WTC11 (cell line): ENCODE data around the gene PLA2G4F. TPM values are rescaled to one million over a fixed set of nuclear protein-coding genes. Genes with fewer than 3 reads are reported as not detected.

ENCODE experiments used
- ATAC-seq: fragments of 200-7000 bp; cut with Tn5 transposase; 2 replicates; pipeline ENCODE4 v1.10.0; 2021; ENCODE audit warnings: mild to moderate bottlenecking, moderate library complexity
- CTCF ChIA-PET: fragments of 300-600 bp; sonication (Branson Sonifier 250); formaldehyde crosslinking; loops from one replicate; lab custom pipeline; 2021; ENCODE audit warnings: antibody characterized with exemption; lab: Charles Lee
- POLR2A ChIA-PET: fragments of 350-600 bp; sonication (Branson Sonifier 250); formaldehyde crosslinking; loops from one replicate; lab custom pipeline; 2021; ENCODE audit warnings: antibody characterized with exemption; lab: Charles Lee
- DNase-seq: peaks from one replicate; pipeline ENCODE4 v3.0.0; 2021; ENCODE audit warnings: low spot score
- H3K27ac Mint-ChIP-seq: 2 replicates; pipeline ENCODE4 v1.8.0; 2021; ENCODE audit warnings: mixed read lengths
- H3K27me3 Mint-ChIP-seq: 2 replicates; pipeline ENCODE4 v1.8.0; 2021; ENCODE audit warnings: low read depth, mild to moderate bottlenecking, moderate library complexity, mixed read lengths
- H3K36me3 Mint-ChIP-seq: 2 replicates; pipeline ENCODE4 v1.8.0; 2021; ENCODE audit warnings: mixed read lengths
- H3K4me1 Mint-ChIP-seq: 2 replicates; pipeline ENCODE4 v1.8.0; 2022; ENCODE audit warnings: mixed read lengths
- H3K4me3 Mint-ChIP-seq: 2 replicates; pipeline ENCODE4 v1.8.0; 2021; ENCODE audit warnings: mild to moderate bottlenecking, moderate library complexity, mixed read lengths
- H3K9me3 Mint-ChIP-seq: 2 replicates; pipeline ENCODE4 v1.8.0; 2021; ENCODE audit warnings: mixed read lengths
- ATF2 ChIP-seq: sonication (generic); formaldehyde crosslinking; IDR thresholded peaks from 2 replicates; pipeline ENCODE4 v1.8.1; 2022; ENCODE audit warnings: low read depth, missing genetic modification reagents, borderline replicate concordance
- CREM ChIP-seq: sonication (generic); formaldehyde crosslinking; IDR thresholded peaks from 2 replicates; pipeline ENCODE4 v1.8.1; 2022; ENCODE audit warnings: mild to moderate bottlenecking, missing genetic modification reagents, moderate library complexity
- E2F4 ChIP-seq: sonication (generic); formaldehyde crosslinking; IDR thresholded peaks from 2 replicates; pipeline ENCODE4 v1.8.1; 2022; ENCODE audit warnings: low read depth, mild to moderate bottlenecking, moderate library complexity, missing genetic modification reagents, borderline replicate concordance
- ELF4 ChIP-seq: sonication (generic); formaldehyde crosslinking; IDR thresholded peaks from 2 replicates; pipeline ENCODE4 v1.8.1; 2022; ENCODE audit warnings: low read depth, mild to moderate bottlenecking, moderate library complexity, missing genetic modification reagents
- FOXJ3 ChIP-seq: sonication (generic); formaldehyde crosslinking; IDR thresholded peaks from 2 replicates; pipeline ENCODE4 v1.9.0; 2021; ENCODE audit warnings: missing genetic modification reagents, mild to moderate bottlenecking, borderline replicate concordance
- JAZF1 ChIP-seq: fragments of 250-450 bp; sonication (Bioruptor Pico); IDR thresholded peaks from 2 replicates; pipeline ENCODE4 v1.9.0; 2021; ENCODE audit warnings: moderate library complexity, mild to moderate bottlenecking, inconsistent platforms
- JUN ChIP-seq: sonication (generic); formaldehyde crosslinking; IDR thresholded peaks from 2 replicates; pipeline ENCODE4 v1.8.0; 2023; ENCODE audit warnings: mild to moderate bottlenecking, missing genetic modification reagents
- MAX ChIP-seq: sonication (generic); formaldehyde crosslinking; IDR thresholded peaks from 2 replicates; pipeline ENCODE4 v1.8.0; 2022; ENCODE audit warnings: mild to moderate bottlenecking, missing genetic modification reagents
- NFATC4 ChIP-seq: fragments of 250-450 bp; sonication (Bioruptor Pico); IDR thresholded peaks from 2 replicates; pipeline ENCODE4 v1.9.0; 2021; ENCODE audit warnings: mild to moderate bottlenecking
- NFE2L1 ChIP-seq: sonication (generic); formaldehyde crosslinking; IDR thresholded peaks from 2 replicates; pipeline ENCODE4 v1.8.1; 2023; ENCODE audit warnings: missing genetic modification reagents
- NFYB ChIP-seq: sonication (generic); formaldehyde crosslinking; conservative IDR thresholded peaks from 2 replicates; pipeline ENCODE4 v1.8.0; 2022; ENCODE audit warnings: low read depth, missing genetic modification reagents
- SMAD3 ChIP-seq: sonication (generic); formaldehyde crosslinking; IDR thresholded peaks from 2 replicates; pipeline ENCODE4 v1.8.0; 2022; ENCODE audit warnings: missing genetic modification reagents, mild to moderate bottlenecking, borderline replicate concordance
- SOX15 ChIP-seq: fragments of 250-450 bp; sonication (Bioruptor Pico); IDR thresholded peaks from 2 replicates; pipeline ENCODE4 v1.9.0; 2021; ENCODE audit warnings: mild to moderate bottlenecking
- SP1 ChIP-seq: sonication (generic); formaldehyde crosslinking; conservative IDR thresholded peaks from 2 replicates; pipeline ENCODE4 v1.8.1; 2022; ENCODE audit warnings: missing genetic modification reagents
- TEAD4 ChIP-seq: sonication (generic); formaldehyde crosslinking; IDR thresholded peaks from 2 replicates; pipeline ENCODE4 v1.8.0; 2022; ENCODE audit warnings: mild to moderate bottlenecking, missing genetic modification reagents
- USF2 ChIP-seq: sonication (generic); formaldehyde crosslinking; IDR thresholded peaks from 2 replicates; pipeline ENCODE4 v1.8.1; 2023; ENCODE audit warnings: mild to moderate bottlenecking, missing genetic modification reagents, moderate library complexity
- ZNF232 ChIP-seq: sonication (generic); formaldehyde crosslinking; IDR thresholded peaks from 2 replicates; pipeline ENCODE4 v1.8.0; 2022; ENCODE audit warnings: mild to moderate bottlenecking, missing genetic modification reagents
- ZNF263 ChIP-seq: sonication (generic); formaldehyde crosslinking; IDR thresholded peaks from 2 replicates; pipeline ENCODE4 v1.8.1; 2022; ENCODE audit warnings: low read depth, mild to moderate bottlenecking, moderate library complexity, missing genetic modification reagents
- ZNF281 ChIP-seq: sonication (generic); formaldehyde crosslinking; IDR thresholded peaks from 2 replicates; pipeline ENCODE4 v1.8.0; 2023; ENCODE audit warnings: mild to moderate bottlenecking, missing genetic modification reagents
- ZNF396 ChIP-seq: fragments of 250-450 bp; sonication (Bioruptor Pico); IDR thresholded peaks from 2 replicates; pipeline ENCODE4 v1.8.0; 2021; ENCODE audit warnings: mild to moderate bottlenecking, moderate library complexity, borderline replicate concordance
- ZNF423 ChIP-seq: fragments of 250-450 bp; sonication (Bioruptor Pico); IDR thresholded peaks from 2 replicates; pipeline ENCODE4 v2.1.2; 2022; ENCODE audit warnings: mild to moderate bottlenecking, moderate library complexity
- ZNF512 ChIP-seq: sonication (generic); formaldehyde crosslinking; IDR thresholded peaks from 2 replicates; pipeline ENCODE4 v1.8.1; 2022; ENCODE audit warnings: missing genetic modification reagents, borderline replicate concordance
- total RNA-seq: library from RNA; stranded (reverse); gene quantifications from 3 replicates; pipeline ENCODE4 v1.2.3, GENCODE V29; 2021

Gene PLA2G4F
- total RNA-seq, 1 experiment from 2014 or later: 0.11 TPM

- TF ChIP-seq TEAD4 (CRISPR knock-in tag): no peak
- no peak for TF ChIP-seq SP1
- no peak for TF ChIP-seq NFATC4 (CRISPR knock-in tag)
- TF ChIP-seq ZNF396 (CRISPR knock-in tag): no peak
- TF ChIP-seq ATF2 (CRISPR knock-in tag): no peak
- no peak for TF ChIP-seq ZNF512 (CRISPR knock-in tag)
- no peak for TF ChIP-seq ELF4 (CRISPR knock-in tag)
- TF ChIP-seq SOX15 (CRISPR knock-in tag): no peak
- TF ChIP-seq JUN: no peak
- TF ChIP-seq USF2: no peak
- ATAC-seq (no peak), DNase-seq (no peak)
- ChIA-PET CTCF (interaction anchor here (1.0 kb wide), 1 partner anchor 29 kb away, joined by 3 read pairs; no protein-coding TSS in a partner anchor), POLR2A (no interaction called here)
- Mint-ChIP-seq H3K27me3 (no peaks in the 10 kb centered on the region), H3K36me3 (peaks cover 67% of the 10 kb centered on the region), H3K9me3 (no peaks in the 10 kb centered on the region), H3K4me1 (no peaks in the 10 kb centered on the region), H3K4me3 (no peak overlapping the region), H3K27ac (no peak overlapping the region)
Measured at GRCh38 chr15:42166225-42166940, 9.9 kb upstream of the PLA2G4F start.

GRCh38 chr15:42165106-42165505 lies 8.7 kb upstream of the PLA2G4F start:
- CTCF ChIA-PET: interaction anchor here (0.6 to 1.0 kb wide), 2 partner anchors 31 to 220 kb away, joined by 3 to 5 read pairs; no protein-coding TSS in a partner anchor
- Mint-ChIP-seq H3K27ac (no peak overlapping the region), H3K9me3 (no peaks in the 10 kb centered on the region), H3K36me3 (peaks cover 68% of the 10 kb centered on the region), H3K4me3 (no peak overlapping the region), H3K4me1 (no peaks in the 10 kb centered on the region), H3K27me3 (no peaks in the 10 kb centered on the region)
- DNase-seq (no peak), ATAC-seq (no peak)
- TF ChIP-seq MAX (CRISPR knock-in tag) (no peak), FOXJ3 (CRISPR knock-in tag) (no peak), JAZF1 (no peak), SMAD3 (no peak), NFYB (CRISPR knock-in tag) (no peak), CREM (CRISPR knock-in tag) (no peak)
- POLR2A ChIA-PET: no interaction called here

GRCh38 chr15:42163947-42164550 lies 7.6 kb upstream of the PLA2G4F start:
- Mint-ChIP-seq H3K36me3 (peaks cover 66% of the 10 kb centered on the region), H3K4me3 (no peak overlapping the region), H3K27me3 (no peaks in the 10 kb centered on the region), H3K4me1 (no peaks in the 10 kb centered on the region), H3K27ac (no peak overlapping the region), H3K9me3 (no peaks in the 10 kb centered on the region)
- POLR2A ChIA-PET: no interaction called here
- no peak for ATAC-seq
- no peak for DNase-seq
- CTCF ChIA-PET: interaction anchor here (0.6 to 1.0 kb wide), 3 partner anchors 26 to 221 kb away, joined by 3 to 5 read pairs (median 3); no protein-coding TSS in a partner anchor
- TF ChIP-seq NFE2L1 (CRISPR knock-in tag) (no peak), E2F4 (no peak), ZNF232 (no peak), ZNF263 (no peak), ZNF281 (no peak), CREM (CRISPR knock-in tag) (no peak), ATF2 (CRISPR knock-in tag) (no peak), ZNF423 (CRISPR knock-in tag) (no peak)
